ENCODE data around the gene PROKR1.

Gene PROKR1

GRCh38 chr2:68700560-68700959 is 57.2 kb downstream of the PROKR1 start:
- no peak for DNase-seq

- DNase-seq = no peak
Measured at GRCh38 chr2:68706637-68707036, 63.3 kb downstream of the PROKR1 start.

Measured in NCI-H226 (cell line).